Heart left ventricle (tissue), 16 donors: ENCODE measurements around the gene CLTC. TPM values are rescaled to one million over a fixed set of nuclear protein-coding genes. Genes with fewer than 3 reads are reported as not detected.
A peak's percentile ranks its signal among the peaks of the same experiment; 100 is the strongest.

Experiments used
- ATAC-seq, 4 donors: fragments of 200-7000 bp; cut with Tn5 transposase; one replicate each; pipeline ENCODE4 v1.9.1; 2020 to 2022; ENCODE audit warnings: moderate library complexity in 4 of 4, mild to moderate bottlenecking in 3 of 4, moderate number of reproducible peaks in 1 of 4
- DNase-seq, 5 donors: peaks; one replicate each; pipeline ENCODE4 v3.0.0-alpha.2; 2020
- H3K27ac ChIP-seq, 12 donors: fragments of 200-600 bp; sonication (generic) in 4 of 12; one replicate each; pipeline versions ENCODE4 v1.5.0 to v1.8.0; 2016 to 2022; ENCODE audit warnings: mild to moderate bottlenecking in 2 of 12
- H3K27me3 ChIP-seq, 9 donors: fragments of 200-600 bp; sonication (generic) in 2 of 9; one replicate each; pipeline versions ENCODE4 v1.5.1 to v1.8.0; 2016 to 2022; ENCODE audit warnings: mild to moderate bottlenecking in 3 of 9
- H3K36me3 ChIP-seq, 9 donors: fragments of 200-600 bp; sonication (generic) in 2 of 9; one replicate each; pipeline versions ENCODE4 v1.5.0 to v1.8.0; 2018 to 2022; ENCODE audit warnings: mild to moderate bottlenecking in 2 of 9
- H3K4me1 ChIP-seq, 12 donors: fragments of 200-600 bp; sonication (generic) in 4 of 12; one replicate each; pipeline versions ENCODE4 v1.5.0 to v1.8.0; 2016 to 2022; ENCODE audit warnings: mild to moderate bottlenecking in 3 of 12
- H3K4me3 ChIP-seq, 12 donors: fragments of 200-600 bp; sonication (generic) in 4 of 12; one replicate each; pipeline versions ENCODE4 v1.5.0 to v1.8.0; 2017 to 2022; ENCODE audit warnings: mild to moderate bottlenecking in 9 of 12, moderate library complexity in 4 of 12
- H3K9me3 ChIP-seq, 12 donors: fragments of 200-600 bp; sonication (generic) in 4 of 12; one replicate each; pipeline versions ENCODE4 v1.5.0 to v1.8.0; 2016 to 2022; ENCODE audit warnings: mild to moderate bottlenecking in 1 of 12
- POLR2A ChIP-seq, 2 donors: fragments of 450-650 bp; IDR thresholded peaks; one replicate each; pipeline ENCODE4 v1.6.1; 2017; ENCODE audit warnings: antibody characterized with exemption in 2 of 2, mild to moderate bottlenecking in 2 of 2, moderate library complexity in 2 of 2
- WGBS, 4 donors: extraction: QIAGEN DNeasy Blood & Tissue Kit in 2 of 4; methylation state at CpG; one replicate each; pipeline versions ENCODE4 v1.1.5 to v1.1.7; 2013 to 2018; 5-methylcytosine and 5-hydroxymethylcytosine counted together
- intact Hi-C, 10 donors: fragments of 100-400 bp; cut with DNase I; formaldehyde crosslinking; loops; one replicate each; pipeline versions ENCODE4 v1.11.1 to v1.14.2; 2022
- polyA plus RNA-seq, 2 donors: library from polyadenylated mRNA; stranded (reverse); fragments of 200-250 nt; gene quantifications; one replicate each; pipeline ENCODE4 v1.2.3, GENCODE V29; 2013
- total RNA-seq, 9 donors: library from RNA; depleted of rRNA in 2 of 9; stranded (reverse); fragments of >200 nt in 2 of 9; fragmentation: NEBNext Ultra II Directional in 3 of 9; extraction: Animal tissue kit (Norgen Biotek cat#: 25700) in 3 of 9; gene quantifications; one replicate each; pipeline versions ENCODE4 v1.1.0 to v1.2.4, GENCODE V29; 2016 to 2023
- TF ChIP-seq, protein P1 (sequence below), 12 donors: fragments of 200-600 bp; sonication (generic) in 4 of 12; IDR thresholded peaks; one replicate each; pipeline versions ENCODE4 v1.5.0 to v1.8.0; 2018 to 2022; ENCODE audit warnings: antibody characterized with exemption in 12 of 12, mild to moderate bottlenecking in 5 of 12
- donor health status: ischemic (EF 13 %, LVEDD 7.1; RV severe dilation, severe dysfunction).
- donor health status: healthy with polysubstance abuse.
- donor health status: DM: no; HTN: yes; CAD: no.
- donor health status: DM: no; HTN: no; CAD: no.
- donor health status: ischemic (EF 25% LVEDD 6.9; RV normal size, moderate dysfunction).
- donor health status: ischemic (EF 25% LVEDD 5.7; RV mildly dilated, moderate dysfunction).
- donor health status: healthy.
- donor health status: DM: yes; HTN: yes; CAD: no.
- donor health status: ischemic (EF 35%, LVEDD 5.7; RV mildly dilated, moderate dysfunction).
- donor health status: nonischemic (EF 11% LVEDD 7.7; RV severe dilation, severe dysfunction).
- donor health status: DM: yes; HTN: yes; CAD: no.
- donor health status: PGD.
- donor health status: ischemic (EF 29% LVEDD 5.4; RV normal size, mild dysfunction).
- donor health status: nonischemic (EF 23%, LVEDD 6.1; RV moderate dilation, normal function).

The CLTC gene
- total and polyA plus RNA-seq, 11 donors, result 49.8 to 242 (median 178) TPM

DNA sequence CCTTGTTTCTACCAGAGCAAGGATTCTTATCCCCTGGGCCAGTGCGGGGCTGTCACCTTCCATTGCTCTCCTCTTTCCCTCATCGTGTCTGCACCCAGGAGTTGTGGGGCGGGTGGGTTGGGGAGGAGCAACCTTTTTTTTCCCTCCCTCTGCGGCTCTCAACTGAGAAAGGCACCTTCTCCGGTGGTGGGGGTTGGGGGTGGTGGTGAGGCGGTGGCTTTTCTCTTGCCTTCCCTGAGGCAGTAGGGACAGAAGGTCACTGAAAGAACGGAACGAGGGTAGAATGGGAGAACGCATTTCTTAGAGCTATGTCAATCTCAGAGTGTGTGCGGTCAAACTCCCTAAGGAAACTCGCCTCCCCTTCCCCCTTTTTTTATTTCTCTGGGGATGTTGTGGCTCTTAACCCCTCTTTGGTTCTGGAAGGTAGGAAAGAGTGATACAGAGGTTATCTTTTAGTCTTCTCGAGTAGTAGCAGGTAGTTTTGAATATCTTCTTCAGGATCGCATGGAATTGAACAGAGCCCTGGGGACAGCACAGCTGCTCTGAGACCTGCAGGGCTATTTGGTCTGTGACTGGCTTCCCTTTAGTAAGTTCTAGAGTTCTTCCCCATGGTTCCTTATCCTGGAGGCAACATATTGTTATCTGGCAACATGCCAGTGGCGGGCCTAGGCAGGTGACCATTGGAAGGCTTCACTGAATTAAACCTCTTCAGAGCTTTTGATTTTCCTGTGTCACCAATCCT is 994 bp downstream of the CLTC start:
- TF ChIP-seq, protein P1, sequence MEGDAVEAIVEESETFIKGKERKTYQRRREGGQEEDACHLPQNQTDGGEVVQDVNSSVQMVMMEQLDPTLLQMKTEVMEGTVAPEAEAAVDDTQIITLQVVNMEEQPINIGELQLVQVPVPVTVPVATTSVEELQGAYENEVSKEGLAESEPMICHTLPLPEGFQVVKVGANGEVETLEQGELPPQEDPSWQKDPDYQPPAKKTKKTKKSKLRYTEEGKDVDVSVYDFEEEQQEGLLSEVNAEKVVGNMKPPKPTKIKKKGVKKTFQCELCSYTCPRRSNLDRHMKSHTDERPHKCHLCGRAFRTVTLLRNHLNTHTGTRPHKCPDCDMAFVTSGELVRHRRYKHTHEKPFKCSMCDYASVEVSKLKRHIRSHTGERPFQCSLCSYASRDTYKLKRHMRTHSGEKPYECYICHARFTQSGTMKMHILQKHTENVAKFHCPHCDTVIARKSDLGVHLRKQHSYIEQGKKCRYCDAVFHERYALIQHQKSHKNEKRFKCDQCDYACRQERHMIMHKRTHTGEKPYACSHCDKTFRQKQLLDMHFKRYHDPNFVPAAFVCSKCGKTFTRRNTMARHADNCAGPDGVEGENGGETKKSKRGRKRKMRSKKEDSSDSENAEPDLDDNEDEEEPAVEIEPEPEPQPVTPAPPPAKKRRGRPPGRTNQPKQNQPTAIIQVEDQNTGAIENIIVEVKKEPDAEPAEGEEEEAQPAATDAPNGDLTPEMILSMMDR (IDR thresholded peaks at IDR 0.05), result no peak
- TF ChIP-seq POLR2A (IDR thresholded peaks at IDR 0.05), result no peak
- Histone ChIP-seq H3K27ac (peak overlapping the region in 11 of 12 donors; percentile 93 to 100 (median 99)), H3K36me3 (peaks cover 0 to 9% (median 0%) of the 10 kb centered on the region in 9 donors), H3K4me1 (peaks cover 8 to 63% (median 47%) of the 10 kb centered on the region in 12 donors), H3K9me3 (no peaks in the 10 kb centered on the region), H3K27me3 (no peaks in the 10 kb centered on the region), H3K4me3 (peak overlapping the region; percentile 68 to 97 (median 84))
- DNase-seq, result peak; percentile 38 to 57 (median 52)
- WGBS, 4 donors, result 1 to 2% (median 2%) methylated on average over 13 to 14 of the region's 14 CpGs
- intact Hi-C loops, result no loop called here
- peak; percentile 0 to 33 (median 26) for ATAC-seq

DNA sequence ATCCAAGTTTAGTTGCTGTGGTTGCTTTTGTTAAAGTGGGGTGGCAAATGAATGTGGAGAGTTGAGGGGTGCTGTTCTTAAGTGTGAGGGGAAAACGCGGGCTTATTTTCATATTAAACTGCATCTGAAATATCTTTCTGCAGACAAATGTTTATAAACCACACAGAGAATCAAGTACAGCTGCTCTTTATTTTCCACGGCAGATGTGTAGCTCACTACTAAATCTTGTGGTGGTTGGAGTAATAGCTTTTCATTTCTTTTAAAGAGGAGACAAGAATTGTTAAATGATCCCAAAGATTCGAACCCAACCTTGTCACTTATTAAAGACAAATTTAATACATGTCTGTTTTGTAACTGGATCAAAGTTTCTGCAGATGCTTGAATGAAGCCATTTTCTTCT is 2.1 kb downstream of the CLTC start:
- Histone ChIP-seq H3K36me3 (peaks cover 0 to 15% (median 0%) of the 10 kb centered on the region in 9 donors), H3K4me1 (peaks cover 14 to 73% (median 57%) of the 10 kb centered on the region in 12 donors), H3K9me3 (no peaks in the 10 kb centered on the region), H3K27me3 (no peaks in the 10 kb centered on the region), H3K4me3 (peak overlapping the region in 10 of 12 donors; percentile 68 to 97 (median 85)), H3K27ac (peak overlapping the region in 6 of 12 donors; percentile 2 to 100 (median 98))
- no peak for ATAC-seq
- no peak for DNase-seq
- WGBS, 4 donors, result 22 to 44% (median 38%) methylated on average over 4 of the region's 4 CpGs
- TF ChIP-seq, protein P1 (IDR thresholded peaks at IDR 0.05), result no peak
- no peak for TF ChIP-seq POLR2A (IDR thresholded peaks at IDR 0.05)
- intact Hi-C loops, result no loop called here

DNA sequence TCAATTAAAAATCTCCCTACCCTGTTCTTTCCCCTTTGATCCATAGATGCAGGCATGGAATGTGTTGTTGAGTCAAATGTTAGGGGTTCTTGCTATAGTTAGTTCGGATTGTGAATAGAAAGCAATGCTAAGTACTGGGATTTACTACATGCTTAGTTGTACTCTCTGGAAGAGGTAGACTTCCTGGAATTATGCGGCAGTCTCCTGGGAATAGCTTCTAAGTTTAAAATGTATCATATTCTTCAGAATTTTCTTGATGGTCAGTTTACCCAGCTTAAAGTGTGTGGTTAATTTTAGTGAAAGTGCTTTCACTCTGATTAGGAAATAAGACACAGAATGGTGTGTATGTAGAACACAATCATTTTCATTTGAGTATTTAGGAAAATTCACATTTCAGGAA is 3.5 kb downstream of the CLTC start:
- DNase-seq (no peak), ATAC-seq (no peak)
- Histone ChIP-seq H3K27me3 (no peaks in the 10 kb centered on the region), H3K4me1 (peaks cover 19 to 78% (median 63%) of the 10 kb centered on the region in 12 donors), H3K27ac (peak overlapping the region in 3 of 12 donors; percentile 23 to 99 (median 97)), H3K4me3 (peak overlapping the region in 4 of 12 donors; percentile 71 to 88 (median 85)), H3K9me3 (no peaks in the 10 kb centered on the region), H3K36me3 (peaks cover 0 to 15% (median 0%) of the 10 kb centered on the region in 9 donors)
- 23 to 47% (median 34%) methylated on average over 2 of the region's 2 CpGs for WGBS, 4 donors
- no peak for TF ChIP-seq POLR2A (IDR thresholded peaks at IDR 0.05)
- TF ChIP-seq, protein P1 (IDR thresholded peaks at IDR 0.05), result no peak
- intact Hi-C loops, result no loop called here

DNA sequence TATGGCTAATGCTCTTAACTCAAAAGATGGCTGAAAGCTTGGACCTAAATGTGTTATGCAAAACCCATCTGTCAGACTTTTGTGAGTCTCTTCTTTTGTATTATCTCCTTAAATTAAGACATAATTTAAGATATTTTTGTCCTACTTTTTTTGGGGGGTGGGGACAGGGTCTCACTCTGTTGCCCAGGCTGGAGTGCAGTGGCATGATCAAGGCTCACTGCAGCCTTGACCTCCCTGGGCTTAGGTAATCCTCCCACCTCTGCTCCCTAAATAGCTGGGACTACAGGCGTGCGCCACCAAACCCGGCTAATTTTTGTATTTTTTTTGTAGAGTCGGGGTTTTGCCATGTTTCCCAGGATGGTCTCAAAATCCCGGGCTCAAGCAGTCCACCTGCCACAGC is 7.1 kb downstream of the CLTC start:
- peak overlapping the region in 2 of 12 donors; percentile 9 to 73 for H3K27ac ChIP-seq

More for the DNA sequence above, 7.1 kb downstream of the CLTC start:
- ATAC-seq, result no peak
- intact Hi-C loops, result no loop called here
- WGBS, 4 donors, result 92 to 95% (median 92%) methylated on average over 5 of the region's 5 CpGs
- Histone ChIP-seq H3K36me3 (peaks cover 0 to 27% (median 0%) of the 10 kb centered on the region in 9 donors), H3K9me3 (no peaks in the 10 kb centered on the region), H3K4me1 (peaks cover 16 to 100% (median 76%) of the 10 kb centered on the region in 12 donors), H3K27me3 (no peaks in the 10 kb centered on the region), H3K4me3 (no peak overlapping the region)
- TF ChIP-seq, protein P1 (IDR thresholded peaks at IDR 0.05), result no peak
- TF ChIP-seq POLR2A (IDR thresholded peaks at IDR 0.05), result no peak
- DNase-seq, result no peak
